Measurements from ENCODE around the gene NAP1L1. TPM values are rescaled to one million over a fixed set of nuclear protein-coding genes. Genes with fewer than 3 reads are reported as not detected.

NAP1L1 gene
- total RNA-seq, 4 donors from 2014 or later, result 336 to 660 (median 421) TPM

DNA sequence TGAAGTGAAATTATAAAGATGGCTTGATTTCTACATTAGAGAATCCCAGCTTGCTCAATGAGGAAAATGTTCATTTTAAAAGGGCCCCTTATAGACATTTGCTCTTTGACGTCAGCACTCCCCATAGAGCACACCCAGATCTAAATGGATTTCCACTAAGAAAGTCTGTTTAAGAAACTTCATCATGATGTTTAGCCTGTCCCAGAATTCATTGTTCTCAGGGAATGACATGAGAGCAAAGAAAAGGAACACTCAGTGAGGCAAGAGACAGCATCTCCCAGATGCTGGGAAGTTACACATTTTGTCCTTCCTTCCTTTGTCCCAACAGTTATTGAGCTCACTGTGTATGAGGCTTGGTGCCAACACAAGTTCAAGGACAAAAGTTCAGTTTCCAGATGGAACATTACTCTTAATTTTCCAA, 57.8 kb downstream of the NAP1L1 start:
- H3K27me3 ChIP-seq, result peaks cover 0 to 40% (median 22%) of the 10 kb centered on the region in 3 donors
- intact Hi-C loops (cut with DNase I; ENCODE audit: low total_unique reads) (no loop called here), in situ Hi-C loops (cut with MboI; ENCODE audit: low sequenced_read_pairs in 4 of 4) (loop anchor here in 3 of 4 donors (10.0 to 25.0 kb wide), 3 partner anchors 489 to 639 kb away; partner anchors contain the start of gene GLIPR1L2 (in 1 of the 3))
- H3K36me3 ChIP-seq, result no peaks in the 10 kb centered on the region
- no peaks in the 10 kb centered on the region for H3K9me3 ChIP-seq
- DNase-seq, result no peak
- peak overlapping the region in 1 of 4 donors; percentile 20 for H3K27ac ChIP-seq
- no peak for ATAC-seq
- H3K4me1 ChIP-seq, result peaks cover 0 to 12% of the 10 kb centered on the region in 2 donors
- TF ChIP-seq, protein P1, sequence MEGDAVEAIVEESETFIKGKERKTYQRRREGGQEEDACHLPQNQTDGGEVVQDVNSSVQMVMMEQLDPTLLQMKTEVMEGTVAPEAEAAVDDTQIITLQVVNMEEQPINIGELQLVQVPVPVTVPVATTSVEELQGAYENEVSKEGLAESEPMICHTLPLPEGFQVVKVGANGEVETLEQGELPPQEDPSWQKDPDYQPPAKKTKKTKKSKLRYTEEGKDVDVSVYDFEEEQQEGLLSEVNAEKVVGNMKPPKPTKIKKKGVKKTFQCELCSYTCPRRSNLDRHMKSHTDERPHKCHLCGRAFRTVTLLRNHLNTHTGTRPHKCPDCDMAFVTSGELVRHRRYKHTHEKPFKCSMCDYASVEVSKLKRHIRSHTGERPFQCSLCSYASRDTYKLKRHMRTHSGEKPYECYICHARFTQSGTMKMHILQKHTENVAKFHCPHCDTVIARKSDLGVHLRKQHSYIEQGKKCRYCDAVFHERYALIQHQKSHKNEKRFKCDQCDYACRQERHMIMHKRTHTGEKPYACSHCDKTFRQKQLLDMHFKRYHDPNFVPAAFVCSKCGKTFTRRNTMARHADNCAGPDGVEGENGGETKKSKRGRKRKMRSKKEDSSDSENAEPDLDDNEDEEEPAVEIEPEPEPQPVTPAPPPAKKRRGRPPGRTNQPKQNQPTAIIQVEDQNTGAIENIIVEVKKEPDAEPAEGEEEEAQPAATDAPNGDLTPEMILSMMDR (IDR thresholded peaks at IDR 0.05 in 4 of 5, conservative IDR thresholded peaks at IDR 0.05 in 1 of 5), result no peak
- TF ChIP-seq POLR2A (IDR thresholded peaks at IDR 0.05), result no peak
- no peak overlapping the region for H3K4me3 ChIP-seq

DNA sequence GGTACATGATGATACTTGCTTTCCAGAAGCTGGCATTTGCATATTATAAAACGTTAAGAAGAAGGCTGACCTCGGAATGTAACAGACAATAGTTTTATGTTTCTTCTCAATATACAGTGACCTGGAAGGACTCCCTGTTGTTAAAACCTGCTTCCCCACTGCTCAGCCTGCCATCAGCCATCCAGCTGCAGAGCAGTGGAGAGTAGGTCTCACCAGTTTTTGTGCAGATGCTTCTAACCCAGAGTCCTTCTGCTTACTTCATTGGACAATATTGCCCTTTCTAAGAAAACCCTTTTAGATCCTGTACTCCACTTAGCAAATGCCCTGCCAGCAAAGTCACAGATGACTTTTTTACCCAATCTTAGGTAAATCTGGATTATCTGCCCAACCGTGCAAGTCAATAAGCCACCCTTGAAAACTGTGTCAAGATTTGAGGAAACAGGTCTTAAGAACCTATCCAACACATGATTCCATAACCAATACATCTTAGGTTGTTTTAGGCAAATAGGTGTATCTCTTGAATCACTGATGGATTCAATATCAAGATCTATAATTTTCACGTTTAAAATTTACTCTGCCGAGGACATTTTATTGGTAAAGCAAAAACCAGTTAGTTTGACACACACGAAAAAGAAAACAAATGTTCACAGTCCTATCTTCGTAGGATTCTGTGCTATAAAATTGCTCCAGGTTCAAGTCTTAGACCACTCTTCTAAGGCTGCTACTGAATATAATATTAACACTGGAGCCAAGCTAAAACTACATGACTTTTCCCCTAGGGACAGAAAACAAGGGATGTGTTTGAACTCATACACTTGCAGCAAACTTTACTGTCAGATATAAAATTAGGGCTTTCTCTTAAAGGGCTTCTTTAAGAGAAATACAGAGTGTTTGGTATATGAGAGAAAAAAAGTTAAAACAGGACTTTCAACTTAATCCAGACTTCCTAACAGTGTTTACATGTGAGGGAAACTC, 58.6 kb downstream of the NAP1L1 start:
- H3K27me3 ChIP-seq, result peaks cover 0 to 40% (median 22%) of the 10 kb centered on the region in 3 donors
- intact Hi-C loops (cut with DNase I; ENCODE audit: low total_unique reads) (no loop called here), in situ Hi-C loops (cut with MboI; ENCODE audit: low sequenced_read_pairs in 4 of 4) (loop anchor here in 3 of 4 donors (10.0 to 25.0 kb wide), 3 partner anchors 489 to 639 kb away; partner anchors contain the start of gene GLIPR1L2 (in 1 of the 3))
- H3K4me3 ChIP-seq, result no peak overlapping the region
- no peak for DNase-seq
- peaks cover 0 to 10% of the 10 kb centered on the region in 2 donors for H3K4me1 ChIP-seq
- peak overlapping the region in 2 of 4 donors; percentile 20 to 31 for H3K27ac ChIP-seq
- no peaks in the 10 kb centered on the region for H3K36me3 ChIP-seq
- TF ChIP-seq, protein P1 (IDR thresholded peaks at IDR 0.05 in 4 of 5, conservative IDR thresholded peaks at IDR 0.05 in 1 of 5), result no peak
- TF ChIP-seq POLR2A (IDR thresholded peaks at IDR 0.05), result no peak
- ATAC-seq, result no peak
- H3K9me3 ChIP-seq, result no peaks in the 10 kb centered on the region

DNA sequence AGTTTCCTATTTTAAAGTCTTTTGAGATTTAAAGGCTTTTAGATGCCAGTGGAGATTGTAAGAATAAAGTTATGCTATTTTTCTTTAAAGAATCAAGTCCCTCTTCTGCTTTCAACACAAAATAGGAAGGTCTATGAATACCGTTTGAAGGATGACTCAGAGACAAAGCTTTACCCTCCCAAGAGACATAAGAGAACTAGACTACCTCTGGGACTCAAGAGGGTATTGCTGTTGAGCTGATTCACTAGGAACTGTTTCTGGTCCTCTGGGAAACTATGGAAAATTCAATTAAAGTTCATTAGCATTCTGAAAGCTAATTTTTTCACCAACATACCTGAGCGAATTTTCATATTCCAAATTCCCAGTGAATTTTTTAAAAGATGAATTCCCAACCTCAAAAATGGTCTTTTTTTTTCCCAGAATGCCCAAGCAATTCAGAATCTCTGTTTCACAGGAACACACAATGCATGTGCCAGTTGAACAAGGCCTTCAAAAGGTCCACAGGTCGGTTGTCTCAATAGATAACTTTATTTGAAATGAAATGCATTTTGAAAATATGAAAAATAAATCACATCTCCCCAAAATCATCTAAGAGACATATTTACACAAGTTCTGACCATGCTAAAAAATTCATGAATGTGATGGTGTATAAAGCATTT, 59.4 kb downstream of the NAP1L1 start:
- H3K27me3 ChIP-seq, result peaks cover 0 to 33% (median 17%) of the 10 kb centered on the region in 3 donors
- H3K27ac ChIP-seq, result no peak overlapping the region
- no peaks in the 10 kb centered on the region for H3K9me3 ChIP-seq
- peaks cover 0 to 2% of the 10 kb centered on the region in 2 donors for H3K4me1 ChIP-seq
- no peak for DNase-seq
- H3K4me3 ChIP-seq, result no peak overlapping the region
- intact Hi-C loops (cut with DNase I; ENCODE audit: low total_unique reads), result no loop called here
- in situ Hi-C loops (cut with MboI; ENCODE audit: low sequenced_read_pairs in 4 of 4), result loop anchor here in 3 of 4 donors (10.0 to 25.0 kb wide), 3 partner anchors 488 to 638 kb away; partner anchors contain the start of gene GLIPR1L2 (in 1 of the 3)
- no peak for ATAC-seq
- TF ChIP-seq, protein P1 (IDR thresholded peaks at IDR 0.05 in 4 of 5, conservative IDR thresholded peaks at IDR 0.05 in 1 of 5), result no peak
- TF ChIP-seq POLR2A (IDR thresholded peaks at IDR 0.05), result no peak
- no peaks in the 10 kb centered on the region for H3K36me3 ChIP-seq

DNA sequence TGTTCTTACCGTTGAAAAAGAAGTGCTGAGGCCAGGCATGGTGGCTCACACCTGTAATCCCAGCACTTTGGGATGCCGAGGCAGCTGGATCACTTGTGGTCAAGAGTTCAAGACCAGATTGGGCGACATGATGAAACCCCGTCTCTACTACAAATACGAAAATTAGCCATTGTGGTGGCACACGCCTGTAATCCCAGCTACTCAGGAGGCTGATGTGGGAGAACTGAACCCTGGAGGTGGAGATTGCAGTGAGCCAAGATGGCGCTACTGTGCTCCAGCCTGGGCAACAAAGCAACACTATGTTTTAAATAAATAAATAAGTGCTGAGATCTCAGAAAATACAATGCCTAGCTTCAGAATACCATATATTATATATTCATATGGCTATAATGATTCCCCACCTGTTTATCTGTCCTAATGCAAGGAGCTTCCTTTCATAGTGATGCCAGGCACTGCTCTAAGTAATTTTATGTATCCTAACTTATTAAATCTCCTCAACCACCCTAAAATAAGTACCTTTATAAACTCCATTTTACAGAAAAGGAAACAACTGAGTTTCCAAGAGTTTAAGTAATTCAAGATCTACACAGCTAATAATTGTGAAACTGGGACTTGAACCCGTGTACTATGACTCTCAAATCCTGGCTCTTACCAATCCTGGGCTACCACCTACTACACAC, 60.2 kb downstream of the NAP1L1 start:
- DNase-seq, result no peak
- TF ChIP-seq, protein P1 (IDR thresholded peaks at IDR 0.05 in 4 of 5, conservative IDR thresholded peaks at IDR 0.05 in 1 of 5), result no peak
- TF ChIP-seq POLR2A (IDR thresholded peaks at IDR 0.05), result no peak
- ATAC-seq, result no peak
- intact Hi-C loops (cut with DNase I; ENCODE audit: low total_unique reads) (no loop called here), in situ Hi-C loops (cut with MboI; ENCODE audit: low sequenced_read_pairs in 4 of 4) (loop anchor here in 1 of 4 donors (10.0 kb wide), 1 partner anchor 499 kb away; no protein-coding TSS in a partner anchor)
- Histone ChIP-seq H3K9me3 (no peaks in the 10 kb centered on the region), H3K4me1 (no peaks in the 10 kb centered on the region), H3K27ac (no peak overlapping the region), H3K36me3 (no peaks in the 10 kb centered on the region), H3K27me3 (peaks cover 0 to 25% (median 10%) of the 10 kb centered on the region in 3 donors), H3K4me3 (no peak overlapping the region)
